ENCODE data around the gene PPP2CA. TPM values are rescaled to one million over a fixed set of nuclear protein-coding genes. Genes with fewer than 3 reads are reported as not detected.
A peak's percentile ranks its signal among the peaks of the same experiment; 100 is the strongest.
"Not testable (repeated sequence)": the region's sequence is repeated elsewhere in the genome, so short reads cannot be mapped to it uniquely, and the experiment has no call there.

PPP2CA gene
- polyA plus RNA-seq, 5 donors: 137 to 173 (median 147) TPM

DNA sequence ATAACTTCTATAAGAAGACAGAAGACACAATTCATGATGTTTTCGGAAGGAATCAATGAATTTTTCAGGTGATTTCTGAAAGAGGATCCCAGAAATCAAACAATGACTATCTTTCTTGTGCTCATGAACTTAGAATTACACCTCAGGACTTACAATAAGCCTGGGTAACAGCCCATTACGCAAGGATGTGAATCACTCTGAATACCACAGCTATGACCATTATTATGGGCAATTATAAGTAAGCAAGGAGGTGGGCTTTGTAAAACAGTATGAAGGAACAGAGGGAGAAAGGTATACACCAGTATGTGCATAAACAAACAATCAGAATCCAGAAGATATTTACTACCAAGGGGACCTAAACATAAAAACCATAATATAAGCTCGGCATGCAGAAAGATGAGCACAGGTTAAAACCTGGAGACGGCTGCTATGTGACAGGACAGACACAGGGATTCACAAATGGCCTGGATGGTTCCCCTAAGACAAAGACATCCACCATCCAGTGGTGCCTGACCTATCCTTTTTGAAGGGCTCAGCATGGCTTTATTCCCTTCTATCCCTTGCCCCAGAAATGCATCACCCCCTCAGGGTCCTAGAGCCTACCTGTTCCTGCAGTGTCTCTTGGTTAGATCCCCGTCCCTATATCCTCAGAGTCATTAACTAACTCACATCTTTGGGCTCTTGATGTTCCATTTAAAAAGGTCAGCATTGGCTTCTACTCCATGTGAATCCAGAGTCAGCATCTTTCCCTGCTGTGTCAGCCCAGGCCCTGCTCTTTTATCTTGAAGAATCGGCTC lies 21.8 kb upstream of the PPP2CA start:
- no peak for DNase-seq

DNA sequence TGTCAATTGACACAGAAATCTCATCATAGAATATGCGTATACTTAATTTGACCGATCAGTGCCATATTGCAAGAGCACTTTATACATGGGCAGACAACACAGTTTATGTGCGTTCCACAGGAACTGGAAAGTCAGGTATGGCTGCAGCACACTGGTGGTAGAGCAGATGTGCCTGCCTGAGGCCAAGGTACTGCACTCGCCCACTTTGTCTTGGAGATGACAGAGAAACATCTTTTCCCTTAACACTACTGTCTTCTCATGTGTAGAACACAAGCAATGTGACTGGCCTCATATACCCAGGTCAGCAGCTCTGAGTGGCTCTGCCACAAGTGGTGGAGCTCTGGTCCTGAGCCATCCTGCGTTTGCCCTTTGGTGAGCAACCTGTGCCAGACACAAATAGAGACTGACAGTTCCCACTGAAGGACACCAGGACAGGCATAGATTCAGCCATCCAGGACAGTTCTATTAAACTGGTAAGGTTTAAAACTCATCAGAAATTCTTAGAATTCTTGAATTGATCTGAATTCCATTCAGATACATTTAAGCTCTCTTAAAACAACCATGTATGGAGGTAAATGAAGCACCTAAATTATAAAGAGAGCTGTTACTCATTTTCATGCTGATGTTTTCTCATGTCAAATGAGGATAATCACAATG lies 21.0 kb upstream of the PPP2CA start:
- DNase-seq: no peak

DNA sequence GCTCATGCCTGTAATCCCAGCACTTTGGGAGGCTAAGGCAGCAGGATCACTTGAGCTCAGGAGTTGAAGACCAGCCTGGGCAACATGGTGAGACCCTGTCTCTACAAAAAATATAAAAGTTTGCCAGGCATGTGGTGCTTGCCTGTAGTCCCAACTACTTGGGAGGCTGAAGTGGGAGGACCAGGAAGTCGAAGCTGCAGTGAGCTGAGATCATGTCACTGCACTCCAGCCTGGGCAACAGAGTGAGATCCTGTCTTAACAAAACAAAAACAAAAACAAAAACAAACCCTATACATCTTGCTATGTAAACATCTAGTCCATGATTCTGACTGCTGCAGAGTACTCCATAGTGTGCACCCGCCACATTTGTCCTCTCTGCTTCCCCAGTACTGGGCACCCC lies 19.8 kb upstream of the PPP2CA start:
- no peak for DNase-seq

DNA sequence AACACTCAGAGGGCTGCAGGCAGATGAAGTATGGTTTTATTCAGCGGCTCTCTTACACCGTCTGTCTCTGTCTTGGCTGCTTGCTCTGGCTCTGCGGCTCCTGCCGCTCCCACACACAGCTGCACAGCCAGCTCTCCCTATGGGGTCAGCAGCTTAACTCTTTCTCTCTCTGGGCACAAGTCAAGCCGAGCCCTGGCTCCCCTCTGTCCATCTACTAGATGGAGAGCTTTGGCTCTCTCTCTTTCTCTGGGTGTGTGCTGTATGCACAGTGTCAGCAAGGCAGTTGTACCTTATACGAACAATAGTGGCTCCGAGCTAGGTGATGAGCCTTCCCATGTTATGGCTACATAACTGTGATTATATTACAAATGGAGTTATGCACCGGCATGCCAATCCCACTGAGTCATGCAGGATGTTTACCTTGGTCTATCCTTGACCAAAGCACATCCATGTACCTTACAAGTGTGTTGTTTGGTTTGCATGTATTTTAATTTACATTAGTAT lies 19.3 kb upstream of the PPP2CA start:
- DNase-seq: no peak

DNA sequence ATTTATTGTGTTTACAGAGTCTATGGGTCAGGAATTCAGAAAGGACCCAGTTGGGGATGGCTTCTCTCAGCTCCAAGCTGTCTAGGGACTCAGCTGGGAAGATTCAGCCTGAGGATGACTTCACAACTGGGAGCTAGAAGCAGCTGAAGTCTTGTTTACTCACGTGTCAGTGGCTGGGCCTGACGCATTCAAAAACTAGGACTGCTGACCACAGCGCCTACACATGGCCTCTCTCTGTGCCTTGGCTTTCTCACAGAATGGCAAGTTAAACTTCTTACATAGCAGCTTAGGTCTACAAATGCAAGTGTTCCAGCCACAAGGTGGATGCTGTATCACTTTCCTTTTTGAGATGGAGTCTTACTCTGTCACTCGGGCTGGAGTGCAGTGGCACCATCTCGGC lies 16.3 kb upstream of the PPP2CA start:
- no peak for DNase-seq

DNA sequence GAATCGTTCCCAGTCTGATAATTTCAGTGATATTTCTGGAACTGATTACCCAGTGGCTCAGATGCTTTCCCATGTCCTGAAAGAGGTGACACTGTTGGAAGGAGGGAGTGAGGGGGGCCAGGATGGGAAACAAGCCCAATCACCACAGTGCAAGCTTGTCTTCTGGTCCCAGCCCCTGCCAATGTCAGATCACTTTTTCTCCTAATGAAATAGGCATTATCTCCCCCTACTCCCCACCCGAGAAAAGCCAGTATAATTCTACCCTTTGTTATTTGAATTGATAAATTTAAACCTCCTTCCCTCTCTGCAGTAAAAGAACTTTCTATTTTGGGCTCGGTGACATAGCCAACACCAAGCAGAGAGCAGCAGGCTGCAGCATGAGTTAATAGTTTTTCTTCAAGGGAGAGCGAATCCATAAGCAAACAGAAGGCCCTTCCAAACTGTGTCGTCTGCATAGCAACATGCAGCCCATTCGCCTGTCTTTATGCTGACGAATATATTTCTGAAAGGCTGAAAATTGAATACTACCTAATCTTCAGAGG lies 14.6 kb upstream of the PPP2CA start:
- DNase-seq: peak; percentile 71 to 79

DNA sequence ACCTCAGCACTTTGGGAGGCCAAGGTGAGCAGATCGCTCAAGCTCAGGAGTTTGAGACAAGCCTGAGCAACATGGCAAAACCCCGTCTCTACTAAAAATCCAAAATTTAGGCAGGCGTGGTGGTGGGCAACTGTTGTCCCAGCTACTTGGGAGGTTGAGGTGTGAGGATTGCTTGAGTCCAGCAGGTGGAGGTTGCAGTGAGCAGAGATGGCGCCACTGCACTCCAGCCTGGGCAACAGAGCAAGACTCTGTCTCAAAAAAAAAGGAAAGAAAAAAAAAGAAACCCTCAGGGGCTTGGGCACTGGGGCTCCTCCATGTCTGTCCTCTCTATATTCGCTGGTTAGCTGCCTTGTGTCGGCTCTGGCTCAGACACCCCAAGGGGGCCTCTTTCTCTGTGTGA lies 10.9 kb upstream of the PPP2CA start:
- no peak for DNase-seq

DNA sequence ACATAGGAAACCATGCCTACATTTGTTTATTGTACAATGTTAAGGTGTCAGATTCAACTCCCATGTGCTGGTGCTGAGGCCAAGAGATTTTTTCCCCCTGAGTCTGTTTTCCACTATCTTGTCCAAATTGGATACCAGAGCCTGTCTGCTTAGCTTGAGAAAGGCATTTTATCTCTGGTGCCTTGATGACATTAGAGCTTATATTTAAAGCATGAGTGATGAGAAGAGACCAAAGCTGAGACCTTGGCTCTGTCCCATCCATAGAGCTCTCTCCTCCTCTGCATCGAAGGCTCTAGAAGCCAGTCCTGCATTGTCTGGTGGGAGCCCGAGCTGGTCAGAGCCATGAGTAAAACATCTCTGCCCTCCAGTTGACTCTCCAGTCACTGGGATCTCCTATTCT lies 10.4 kb upstream of the PPP2CA start:
- no peak for DNase-seq

DNA sequence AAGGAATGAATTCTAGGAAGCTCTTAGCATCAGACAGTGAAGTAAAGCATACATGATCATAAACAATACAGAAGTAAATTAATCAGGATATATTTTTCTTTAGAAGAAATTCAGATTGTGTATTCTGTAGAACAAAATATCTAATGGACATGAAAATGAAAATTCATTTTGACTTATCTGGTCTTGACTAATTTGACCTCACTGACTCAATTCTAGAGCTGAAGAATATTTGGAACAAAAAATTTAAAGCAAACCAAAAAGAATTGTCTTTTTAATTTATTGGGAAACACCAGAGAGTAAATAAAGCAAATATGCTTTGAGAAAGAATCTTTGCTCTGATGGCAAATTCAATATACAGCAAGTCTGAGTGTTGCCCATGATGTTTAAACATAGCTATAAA lies 2.8 kb upstream of the PPP2CA start:
- DNase-seq: no peak

DNA sequence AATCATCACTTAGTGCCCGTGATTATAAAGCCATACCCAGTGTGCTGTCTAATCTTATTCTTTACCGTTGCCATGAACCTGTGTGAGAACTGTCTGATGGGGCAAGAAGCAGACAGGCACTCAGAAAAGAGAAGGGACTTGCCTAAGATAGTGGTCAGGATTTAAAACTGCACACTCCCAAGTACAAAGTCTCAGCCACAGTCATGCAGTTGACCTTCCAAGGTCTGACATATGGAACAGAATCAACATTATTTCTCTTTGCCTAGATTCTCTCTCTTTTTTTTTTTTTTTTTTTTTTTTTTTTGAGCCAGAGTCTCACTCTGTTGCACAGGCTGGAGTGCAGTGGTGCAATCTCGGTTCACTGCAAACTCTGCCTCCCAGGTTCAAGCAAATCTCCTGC lies 1.9 kb upstream of the PPP2CA start:
- DNase-seq: no peak

DNA sequence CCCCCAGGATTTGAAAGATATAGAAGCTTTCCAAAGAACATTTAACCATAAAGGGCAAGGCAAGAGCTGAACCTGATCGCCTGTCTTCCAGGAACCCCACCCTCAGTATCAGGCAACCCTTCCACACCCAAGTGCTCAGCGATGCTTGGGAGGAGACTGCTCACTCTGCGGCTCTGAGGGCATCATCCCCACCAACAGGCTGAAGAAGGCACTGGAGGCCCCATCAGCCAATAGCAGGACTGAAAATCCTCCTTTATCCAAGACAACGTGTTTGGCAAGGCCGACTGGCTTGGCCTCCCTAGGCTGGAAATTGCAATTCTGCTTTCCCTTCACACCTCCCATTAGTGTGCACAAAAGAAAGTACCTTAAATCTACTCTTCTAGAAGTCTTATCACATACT lies 1.4 kb upstream of the PPP2CA start:
- no peak for DNase-seq

DNA sequence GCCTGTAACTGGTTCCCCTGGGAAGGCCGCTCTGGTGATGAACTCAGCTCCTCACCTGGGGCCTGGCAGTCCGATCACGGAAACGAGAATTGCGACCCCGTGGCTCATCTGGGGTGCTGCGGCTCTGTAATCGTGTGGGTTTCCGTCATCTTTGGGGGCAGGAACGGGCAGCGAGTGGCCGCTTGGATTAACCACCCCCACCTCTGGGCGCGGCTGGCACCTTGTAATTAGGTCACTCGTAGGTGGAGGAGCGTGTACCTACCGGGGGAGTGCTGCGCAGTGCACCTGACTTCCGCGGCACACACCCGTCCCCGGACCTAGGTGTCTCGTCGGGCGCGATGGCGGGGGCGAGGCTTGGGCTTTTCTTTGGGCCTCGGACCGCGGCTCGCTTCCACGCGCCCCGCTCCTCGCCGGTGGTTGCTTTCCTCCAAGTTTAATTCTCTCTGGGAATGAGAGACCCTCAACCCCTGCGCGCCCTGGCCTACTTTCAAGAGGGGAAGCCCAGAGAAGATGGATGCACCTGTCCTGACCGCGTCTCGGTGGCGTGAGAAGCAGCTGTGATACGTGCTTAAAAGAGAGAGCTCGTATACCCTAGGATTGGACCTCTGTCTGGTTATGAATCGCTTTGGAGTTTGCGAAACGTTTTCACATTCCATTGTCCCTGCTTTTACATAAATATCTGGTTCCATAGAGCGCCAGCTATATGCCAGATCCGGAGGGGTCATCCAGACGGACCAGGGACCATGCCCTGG lies 744 bp upstream of the PPP2CA start:
- DNase-seq: no peak

DNA sequence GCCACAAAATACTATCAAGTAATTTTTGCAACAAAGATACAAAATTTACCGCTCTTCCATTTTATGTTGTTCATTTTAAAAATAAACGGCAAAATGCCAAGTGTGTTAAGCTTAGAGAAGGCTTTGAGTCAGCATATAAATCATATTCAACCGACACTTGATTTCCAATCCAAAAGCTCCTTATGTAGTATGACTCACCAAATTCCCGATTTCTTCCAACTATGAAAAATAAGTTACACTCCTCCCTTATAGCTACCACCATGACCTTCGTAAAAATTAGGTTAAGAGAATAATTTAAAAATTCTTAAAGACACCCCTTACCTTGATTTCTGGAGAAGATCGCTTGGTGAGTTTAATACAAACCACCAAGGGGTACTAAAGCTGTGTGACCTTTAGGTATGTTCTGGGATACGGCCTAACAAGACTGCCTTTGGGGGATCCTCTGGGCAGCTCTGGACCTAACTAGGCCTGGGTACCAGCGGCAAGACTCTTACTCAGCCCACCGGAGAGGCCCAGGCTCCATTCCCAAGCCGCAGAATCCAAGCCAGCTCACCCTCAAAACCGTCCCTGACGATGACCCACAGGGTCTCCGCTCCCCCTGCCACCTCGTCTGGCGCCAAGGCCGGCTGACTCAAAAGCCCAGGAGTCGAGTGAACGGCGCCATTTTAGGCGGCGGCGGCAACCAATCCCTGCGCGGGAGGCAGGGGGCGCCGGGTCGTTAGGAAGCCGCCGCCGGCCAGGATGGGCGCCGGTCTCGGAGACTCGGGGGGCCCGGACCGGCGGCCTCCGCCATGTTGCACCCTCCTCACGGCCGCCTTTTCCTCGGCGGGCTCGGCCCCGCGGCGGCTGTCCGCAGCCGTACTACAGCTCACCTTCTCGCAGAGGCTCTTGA lies 739 bp downstream of the PPP2CA start:
- peak; percentile 76 to 77 for DNase-seq

DNA sequence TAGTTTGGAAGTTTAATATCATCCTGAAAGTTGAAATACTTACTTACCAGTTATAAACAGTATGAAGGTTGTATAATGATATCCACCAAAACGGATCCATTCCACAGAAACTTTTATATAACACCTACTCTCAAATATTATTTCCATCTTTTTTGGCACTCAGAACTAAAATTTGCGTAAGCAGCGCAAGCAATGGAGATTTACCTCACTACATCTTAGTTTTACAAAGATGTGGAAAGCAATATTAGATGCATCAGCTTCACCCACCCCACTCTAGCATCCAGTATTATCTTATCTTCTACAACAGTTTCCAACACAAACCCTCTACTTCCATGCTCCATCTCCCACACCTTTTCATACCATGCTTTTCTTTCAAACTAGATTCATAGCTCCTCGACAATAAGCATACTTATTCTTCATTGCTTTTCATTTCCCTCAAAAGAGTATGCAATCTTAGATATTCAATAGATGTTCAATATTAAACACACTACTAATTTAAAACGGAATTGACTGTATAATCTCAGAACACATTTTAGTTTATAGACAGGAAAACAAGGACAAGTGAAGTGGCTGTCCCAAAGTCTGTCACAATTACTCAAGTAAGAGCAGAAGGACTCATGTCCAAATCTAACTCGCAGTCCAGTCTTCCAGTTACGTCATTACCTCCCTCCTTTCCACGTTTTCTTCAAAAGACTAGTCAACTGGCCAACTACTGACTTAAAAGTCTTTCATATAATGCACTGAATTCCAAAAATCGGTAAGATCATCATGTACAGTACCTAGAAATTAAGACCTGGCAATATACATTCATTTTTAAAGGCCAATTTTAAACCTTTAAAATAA lies 2.2 kb downstream of the PPP2CA start:
- DNase-seq: no peak

DNA sequence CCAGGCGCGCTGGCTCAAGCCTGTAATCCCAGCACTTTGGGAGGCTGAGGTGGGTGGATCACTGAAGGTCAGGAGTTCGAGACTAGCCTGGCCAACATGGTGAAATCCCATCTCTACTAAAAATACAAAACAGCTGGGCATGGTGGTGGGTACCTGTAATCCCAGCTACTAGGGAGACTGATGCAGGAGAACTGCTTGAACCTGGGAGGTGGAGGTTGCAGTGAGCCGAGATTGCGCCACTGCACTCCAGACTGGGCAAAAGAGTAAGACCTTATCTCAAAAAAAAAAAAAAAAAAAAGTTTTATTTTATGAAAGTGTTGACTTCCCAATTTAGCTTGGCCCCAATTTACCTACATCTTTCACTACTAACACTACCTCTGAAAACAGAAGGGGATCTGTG lies 4.2 kb downstream of the PPP2CA start:
- not testable (repeated sequence) for DNase-seq

DNA sequence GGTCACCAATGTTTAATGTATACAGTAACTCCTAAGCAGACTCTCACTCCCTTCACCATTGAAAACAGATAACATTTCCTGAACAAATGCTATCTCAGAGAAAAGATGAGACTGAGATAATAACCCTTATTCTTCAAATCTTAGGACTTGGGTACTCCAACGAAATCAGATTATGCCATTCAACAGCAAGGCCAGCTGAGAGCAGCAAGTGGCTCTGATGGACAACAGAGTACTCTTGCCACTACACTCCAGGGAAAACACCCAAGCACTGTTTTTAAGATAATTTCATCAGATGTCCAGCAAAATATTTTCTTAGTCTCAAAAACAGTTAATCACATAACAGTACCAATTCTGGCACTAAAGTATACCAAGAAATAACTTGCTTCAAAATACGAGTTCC lies 10.1 kb downstream of the PPP2CA start:
- DNase-seq: no peak

DNA sequence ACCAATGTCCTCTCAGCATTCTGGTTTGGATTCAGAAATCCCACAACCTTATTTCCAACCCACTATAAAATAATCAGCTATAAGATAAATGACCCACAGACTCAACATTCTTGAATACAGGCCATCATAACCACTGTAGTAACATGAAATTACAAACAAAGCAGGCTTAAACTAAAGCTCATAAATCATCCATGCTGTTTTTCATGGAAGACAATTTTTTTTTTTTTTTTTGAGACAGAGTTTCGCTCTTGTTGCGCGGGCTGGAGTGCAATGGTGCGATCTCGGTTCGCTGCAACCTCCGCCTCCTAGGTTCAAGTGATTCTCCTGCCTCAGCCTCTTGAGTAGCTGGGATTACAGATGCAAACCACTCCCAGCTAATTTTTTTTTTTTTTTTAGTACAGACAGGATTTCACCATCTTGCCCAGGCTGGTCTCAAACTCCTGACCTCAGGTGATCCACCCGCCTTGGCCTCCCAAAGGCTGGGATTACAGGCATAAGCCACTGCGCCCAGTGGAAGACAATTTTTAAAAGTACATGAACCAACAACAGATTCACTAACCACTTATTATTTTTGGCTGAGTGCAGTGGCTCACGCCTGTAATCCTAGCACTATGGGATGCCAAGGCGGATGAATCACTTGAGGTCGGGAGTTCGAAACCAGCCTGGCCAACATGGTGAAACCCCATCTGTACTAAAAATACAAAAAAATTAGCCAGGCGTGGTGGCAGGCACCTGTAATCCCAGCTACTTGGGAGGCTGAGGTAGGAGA lies 14.4 kb downstream of the PPP2CA start:
- not testable (repeated sequence) for DNase-seq

DNA sequence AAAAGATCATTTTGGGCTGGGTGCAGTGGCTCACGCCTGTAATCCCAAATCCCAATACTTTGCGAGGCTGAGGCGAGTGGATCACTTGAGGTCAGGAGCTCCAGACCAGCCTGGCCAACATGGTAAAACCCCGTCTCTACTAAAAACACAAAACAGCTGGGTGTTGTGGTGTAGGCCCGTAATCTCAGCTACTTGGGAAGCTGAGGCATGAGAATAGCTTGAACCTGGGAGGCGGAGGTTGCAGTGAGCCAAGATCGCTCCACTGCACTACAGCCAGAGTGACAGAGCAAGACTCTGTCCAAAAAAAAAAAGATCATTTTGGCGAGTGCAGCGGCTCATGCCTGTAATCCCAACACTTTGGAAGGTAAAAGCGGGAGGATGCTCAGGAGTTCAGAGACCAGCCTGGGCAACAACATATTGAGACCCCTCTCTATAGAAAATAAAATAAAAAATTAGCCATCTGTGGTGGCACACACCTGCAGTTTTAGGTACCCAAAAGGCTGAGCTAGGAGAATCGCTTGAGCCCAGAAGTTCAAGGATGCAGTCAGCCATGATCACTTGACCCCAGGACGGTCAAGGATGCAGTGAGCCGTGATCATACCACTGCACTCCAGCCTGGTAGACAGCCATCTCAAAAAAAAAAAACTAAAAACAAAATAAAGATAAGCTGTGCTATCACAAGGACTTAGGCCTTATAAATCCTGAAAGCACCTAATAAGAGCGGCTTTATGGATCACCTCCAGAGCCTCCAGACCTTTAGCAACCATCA lies 16.2 kb downstream of the PPP2CA start:
- no peak for DNase-seq

DNA sequence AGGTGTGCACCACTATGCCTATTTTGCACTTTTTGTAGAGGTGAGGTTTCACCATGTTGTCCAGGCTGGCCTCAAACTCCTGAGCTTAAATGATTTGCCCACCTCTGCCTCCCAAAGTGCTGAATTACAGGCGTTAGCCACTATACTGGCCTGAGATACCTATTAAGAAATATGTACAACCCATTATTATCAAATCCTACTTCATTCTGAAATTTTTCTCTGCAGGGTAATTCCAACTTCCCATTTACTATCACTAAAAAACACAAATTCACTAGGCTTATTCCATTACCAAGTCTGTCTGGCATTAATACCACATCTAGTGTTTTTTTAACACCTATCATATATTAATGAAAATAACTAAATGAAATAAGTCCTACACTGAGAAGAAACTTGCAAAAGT lies 18.2 kb downstream of the PPP2CA start:
- no peak for DNase-seq
